Ovary (tissue), 9 donors: ENCODE results near the gene ASB1. TPM values are rescaled to one million over a fixed set of nuclear protein-coding genes. Genes with fewer than 3 reads are reported as not detected.

Source experiments
- DNase-seq, 5 donors: peaks; one replicate each; pipeline ENCODE4 v3.0.0-alpha.2; 2019 to 2020
- H3K27ac ChIP-seq, 2 donors: fragments of 200-600 bp; one replicate each; pipeline versions ENCODE4 v1.5.1 to v1.8.0; 2019 to 2022
- H3K27me3 ChIP-seq: fragments of 200-600 bp; one replicate; pipeline ENCODE4 v1.8.0; 2022
- H3K36me3 ChIP-seq: fragments of 200-600 bp; sonication (generic); one replicate; pipeline ENCODE4 v1.5.1; 2019
- H3K4me1 ChIP-seq: one replicate; pipeline ENCODE4 v1.8.1; 2013; ENCODE audit warnings: mild to moderate bottlenecking, moderate library complexity; ENCODE audit not compliant: insufficient read depth
- H3K4me3 ChIP-seq: fragments of 200-600 bp; sonication (generic); one replicate; pipeline ENCODE4 v1.5.1; 2017
- H3K9me3 ChIP-seq, 2 donors: fragments of 200-600 bp in 1 of 2; sonication (generic) in 1 of 2; one replicate each; pipeline versions ENCODE4 v1.5.1 to v1.8.1; 2013 to 2019; ENCODE audit warnings: mild to moderate bottlenecking in 1 of 2, moderate library complexity in 1 of 2
- EP300 ChIP-seq: sonication (generic); formaldehyde crosslinking; IDR thresholded peaks from one replicate; pipeline ENCODE4 v1.6.1; 2017; ENCODE audit warnings: antibody characterized with exemption
- POLR2A ChIP-seq: fragments of 450-650 bp; IDR thresholded peaks from one replicate; pipeline ENCODE4 v1.6.1; 2017; ENCODE audit warnings: antibody characterized with exemption, mild to moderate bottlenecking, moderate library complexity
- WGBS, 3 donors: extraction: QIAGEN DNeasy Blood & Tissue Kit in 1 of 3; methylation state at CpG; one replicate each; pipeline versions ENCODE4 v1.1.5 to v1.1.7; 2013 to 2017; 5-methylcytosine and 5-hydroxymethylcytosine counted together
- intact Hi-C, 4 donors: fragments of 100-400 bp; cut with DNase I; formaldehyde crosslinking; loops; one replicate each; pipeline versions ENCODE4 v1.11.0 to v1.15.1; 2022 to 2023
- polyA plus RNA-seq, 2 donors: library from polyadenylated mRNA; stranded (reverse); fragments of 200-250 nt in 1 of 2; fragments of 350-450 nt in 1 of 2; fragmentation: Illumina TruSeq in 1 of 2; extraction: RNeasy Lipid Tissue Mini Kit (QIAGEN cat#74804) in 1 of 2; gene quantifications; one replicate each; pipeline ENCODE4 v1.2.3, GENCODE V29; 2013 to 2014
- total RNA-seq, 7 donors: library from RNA; depleted of rRNA in 2 of 7; stranded (reverse); fragments of >200 nt in 2 of 7; fragmentation: NEBNext Ultra II Directional in 3 of 7; extraction: Animal tissue kit (Norgen Biotek cat#: 25700) in 3 of 7; gene quantifications; one replicate each; pipeline versions ENCODE4 v1.1.0 to v1.2.4, GENCODE V29; 2016 to 2023
- TF ChIP-seq, protein P1 (sequence below), 3 donors: fragments of 450-650 bp in 2 of 3; fragments of 200-600 bp in 1 of 3; IDR thresholded peaks; one replicate each; pipeline versions ENCODE4 v1.5.1 to v1.8.0; 2016 to 2022; ENCODE audit warnings: antibody characterized with exemption in 3 of 3, mild to moderate bottlenecking in 1 of 3
- donor health status: DM: no; HTN: no; CAD: no; lungs with moderate emphysema.
- donor health status: DM: no; HTN: no; CAD: no.
- donor health status: Bipolar disorder and iron deficiency.
- donor health status: DM: yes; HTN: yes; CAD: no.
- donor health status: DM: no; HTN: no; CAD: no.
- donor health status: DM: yes; HTN: yes; CAD: no.

ASB1 gene
- total and polyA plus RNA-seq, 9 donors = 9.3 to 34.0 (median 29.6) TPM

DNA sequence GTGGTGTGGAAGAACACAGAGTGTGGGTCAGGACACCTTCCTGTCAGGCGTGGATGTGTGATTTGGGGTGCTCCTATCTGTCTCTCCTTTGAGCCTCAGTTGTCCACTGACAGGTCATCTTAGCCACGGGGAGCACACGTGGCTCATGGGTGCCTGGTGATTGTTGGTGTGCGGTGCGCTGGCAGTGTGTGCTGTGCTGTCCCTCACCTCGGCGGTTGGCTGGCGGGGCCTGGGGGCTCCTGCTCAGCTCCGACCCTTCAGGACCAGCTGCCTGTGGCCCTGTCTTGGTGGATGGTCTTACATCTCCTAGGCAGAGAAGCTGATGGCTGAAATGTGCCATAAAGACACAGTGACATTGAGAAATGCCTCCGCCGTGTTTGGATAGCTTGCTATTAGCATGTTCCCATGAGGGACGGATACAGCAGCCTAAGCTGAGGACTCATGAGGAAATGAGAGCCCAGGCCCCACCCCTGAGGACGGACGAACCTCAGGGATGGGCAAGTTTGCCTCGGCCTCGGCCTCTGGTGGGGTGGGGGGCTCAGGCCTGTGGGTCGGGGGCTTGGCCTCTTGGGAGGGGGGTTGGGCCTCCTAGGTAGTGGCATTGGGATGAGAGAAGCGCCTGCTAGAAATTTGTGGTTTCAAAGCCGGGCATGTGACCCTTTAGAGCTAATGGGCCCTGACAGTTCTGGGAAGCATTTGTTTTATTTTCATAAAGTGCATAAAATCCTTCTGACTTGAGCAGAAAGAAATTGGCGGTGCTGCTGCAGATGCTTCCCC lies 20.3 kb upstream of the ASB1 start:
- no peaks in the 10 kb centered on the region for H3K27me3 ChIP-seq
- no peaks in the 10 kb centered on the region for H3K9me3 ChIP-seq
- TF ChIP-seq EP300 = no peak
- TF ChIP-seq, protein P1, sequence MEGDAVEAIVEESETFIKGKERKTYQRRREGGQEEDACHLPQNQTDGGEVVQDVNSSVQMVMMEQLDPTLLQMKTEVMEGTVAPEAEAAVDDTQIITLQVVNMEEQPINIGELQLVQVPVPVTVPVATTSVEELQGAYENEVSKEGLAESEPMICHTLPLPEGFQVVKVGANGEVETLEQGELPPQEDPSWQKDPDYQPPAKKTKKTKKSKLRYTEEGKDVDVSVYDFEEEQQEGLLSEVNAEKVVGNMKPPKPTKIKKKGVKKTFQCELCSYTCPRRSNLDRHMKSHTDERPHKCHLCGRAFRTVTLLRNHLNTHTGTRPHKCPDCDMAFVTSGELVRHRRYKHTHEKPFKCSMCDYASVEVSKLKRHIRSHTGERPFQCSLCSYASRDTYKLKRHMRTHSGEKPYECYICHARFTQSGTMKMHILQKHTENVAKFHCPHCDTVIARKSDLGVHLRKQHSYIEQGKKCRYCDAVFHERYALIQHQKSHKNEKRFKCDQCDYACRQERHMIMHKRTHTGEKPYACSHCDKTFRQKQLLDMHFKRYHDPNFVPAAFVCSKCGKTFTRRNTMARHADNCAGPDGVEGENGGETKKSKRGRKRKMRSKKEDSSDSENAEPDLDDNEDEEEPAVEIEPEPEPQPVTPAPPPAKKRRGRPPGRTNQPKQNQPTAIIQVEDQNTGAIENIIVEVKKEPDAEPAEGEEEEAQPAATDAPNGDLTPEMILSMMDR (IDR thresholded peaks at IDR 0.05) = no peak
- no peak for TF ChIP-seq POLR2A
- H3K27ac ChIP-seq = no peak overlapping the region
- H3K4me3 ChIP-seq = no peak overlapping the region
- H3K4me1 ChIP-seq = no peaks in the 10 kb centered on the region
- WGBS, 3 donors = 85 to 88% (median 86%) methylated on average over 20 of the region's 20 CpGs
- intact Hi-C loops = no loop called here
- H3K36me3 ChIP-seq = no peaks in the 10 kb centered on the region
- no peak for DNase-seq

DNA sequence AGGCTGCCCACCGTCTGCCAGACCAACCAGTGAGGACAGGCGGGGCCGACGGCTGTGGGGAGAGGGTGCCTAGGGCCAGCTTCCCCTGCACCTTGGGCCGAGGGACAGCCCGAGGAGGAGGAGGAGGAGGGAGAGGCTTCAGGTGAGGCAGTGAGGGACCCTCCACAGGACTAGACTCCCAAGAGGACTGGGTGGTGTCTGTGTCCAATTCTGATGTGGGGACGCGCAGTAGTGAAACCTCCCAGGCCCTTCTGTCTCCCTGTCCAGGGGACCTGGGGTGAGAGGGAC lies 19.8 kb upstream of the ASB1 start:
- intact Hi-C loops = no loop called here
- Histone ChIP-seq H3K4me1 (no peaks in the 10 kb centered on the region), H3K36me3 (no peaks in the 10 kb centered on the region), H3K27me3 (no peaks in the 10 kb centered on the region), H3K4me3 (no peak overlapping the region), H3K27ac (no peak overlapping the region), H3K9me3 (no peaks in the 10 kb centered on the region)
- no peak for TF ChIP-seq EP300
- no peak for TF ChIP-seq POLR2A
- TF ChIP-seq, protein P1 (IDR thresholded peaks at IDR 0.05) = no peak
- no peak for DNase-seq
- 75 to 85% (median 80%) methylated on average over 8 of the region's 8 CpGs for WGBS, 3 donors

DNA sequence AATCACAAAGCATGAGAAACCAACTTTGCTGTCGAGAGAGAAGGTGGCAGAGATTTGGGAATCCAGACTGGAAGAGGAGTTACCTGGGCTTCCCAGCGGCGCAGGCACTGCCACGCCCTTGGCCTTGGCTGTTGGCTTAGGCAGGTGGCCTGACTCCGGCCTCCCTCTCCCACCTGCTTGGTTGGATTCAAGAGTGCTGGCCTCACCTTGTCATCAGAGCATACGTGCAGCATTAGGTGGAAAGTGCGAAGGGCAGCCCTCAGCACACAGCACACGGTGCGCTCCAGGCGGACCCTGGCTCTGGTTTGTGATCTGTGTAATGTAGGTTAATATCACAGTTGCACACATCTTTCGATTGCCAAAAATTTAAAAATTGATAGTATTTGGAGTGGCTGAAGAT lies 19.2 kb upstream of the ASB1 start:
- H3K36me3 ChIP-seq = no peaks in the 10 kb centered on the region
- no peaks in the 10 kb centered on the region for H3K27me3 ChIP-seq
- intact Hi-C loops = no loop called here
- TF ChIP-seq, protein P1 (IDR thresholded peaks at IDR 0.05) = no peak
- TF ChIP-seq EP300 (no peak), POLR2A (no peak)
- H3K27ac ChIP-seq = no peak overlapping the region
- H3K4me3 ChIP-seq = no peak overlapping the region
- 84 to 88% (median 88%) methylated on average over 11 of the region's 11 CpGs for WGBS, 3 donors
- H3K9me3 ChIP-seq = no peaks in the 10 kb centered on the region
- no peak for DNase-seq
- H3K4me1 ChIP-seq = no peaks in the 10 kb centered on the region

DNA sequence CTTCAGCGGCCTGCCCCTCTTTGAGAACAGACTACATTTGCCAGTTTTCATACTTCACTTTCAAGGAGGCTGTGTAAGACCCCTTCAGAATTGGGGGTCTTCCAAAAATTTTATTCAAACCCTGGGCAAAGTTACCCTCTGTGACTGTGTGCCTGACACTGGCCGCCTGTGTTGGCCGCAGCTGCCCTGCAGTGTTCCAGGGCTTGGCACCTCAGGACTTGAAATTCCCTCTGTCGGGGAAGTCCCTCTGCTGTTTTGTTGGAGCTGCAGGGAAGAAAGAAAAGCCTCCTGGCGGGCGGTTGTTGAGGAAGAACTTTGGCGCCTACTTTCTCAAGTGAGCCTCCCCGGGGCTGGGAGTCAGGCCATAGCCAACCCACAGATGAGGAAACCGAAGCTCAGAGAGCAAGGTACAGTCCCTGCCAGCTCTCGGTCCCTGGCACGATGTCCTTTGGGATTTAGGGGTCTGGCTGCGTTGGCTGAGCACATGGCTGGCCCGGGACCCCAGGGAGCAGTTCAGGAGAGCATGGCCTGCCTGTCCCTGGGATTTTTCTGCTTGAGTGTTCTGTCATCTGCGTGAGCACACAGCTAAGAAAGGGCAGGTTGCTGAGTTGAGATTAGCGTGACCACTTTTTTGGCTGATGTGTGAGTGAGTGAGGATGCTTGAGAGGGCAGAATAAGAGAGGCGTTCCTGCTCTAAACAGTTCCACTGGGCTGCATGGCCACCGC lies 17.9 kb upstream of the ASB1 start:
- DNase-seq = no peak
- Histone ChIP-seq H3K27ac (no peak overlapping the region), H3K9me3 (no peaks in the 10 kb centered on the region), H3K4me1 (no peaks in the 10 kb centered on the region), H3K36me3 (no peaks in the 10 kb centered on the region), H3K27me3 (no peaks in the 10 kb centered on the region), H3K4me3 (no peak overlapping the region)
- TF ChIP-seq, protein P1 (IDR thresholded peaks at IDR 0.05) = no peak
- TF ChIP-seq POLR2A (no peak), EP300 (no peak)
- intact Hi-C loops = no loop called here
- 90 to 94% (median 90%) methylated on average over 17 of the region's 17 CpGs for WGBS, 3 donors
